HG02610 (cell line): Measurements from ENCODE around the gene HEBP2.

Experiments
- ATAC-seq: cut with Tn5 transposase; IDR thresholded peaks from one replicate; pipeline ENCODE4 v1.9.1; 2021; ENCODE audit warnings: mild to moderate bottlenecking, moderate library complexity; ENCODE audit not compliant: unreplicated experiment

HEBP2 gene

DNA sequence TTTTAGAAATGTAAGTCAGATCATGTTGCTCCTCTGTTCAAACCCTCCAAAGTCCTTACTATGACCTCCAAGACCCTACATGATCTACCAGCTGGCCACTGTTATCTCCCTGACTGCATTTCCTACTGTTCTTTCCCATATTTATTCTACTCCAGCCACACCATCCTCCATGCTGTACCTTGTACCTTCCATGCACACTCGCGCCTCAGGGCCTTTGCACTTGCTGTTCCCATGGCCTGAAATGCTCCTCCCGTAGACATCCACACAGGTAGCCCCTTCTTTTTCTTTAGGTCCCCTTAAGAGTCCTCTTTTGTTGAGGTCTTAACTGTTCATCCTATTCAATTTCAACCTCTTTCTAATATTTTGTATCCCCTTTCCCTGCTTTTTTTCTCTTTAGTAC is 47.0 kb downstream of the HEBP2 start:
- no peak for ATAC-seq

DNA sequence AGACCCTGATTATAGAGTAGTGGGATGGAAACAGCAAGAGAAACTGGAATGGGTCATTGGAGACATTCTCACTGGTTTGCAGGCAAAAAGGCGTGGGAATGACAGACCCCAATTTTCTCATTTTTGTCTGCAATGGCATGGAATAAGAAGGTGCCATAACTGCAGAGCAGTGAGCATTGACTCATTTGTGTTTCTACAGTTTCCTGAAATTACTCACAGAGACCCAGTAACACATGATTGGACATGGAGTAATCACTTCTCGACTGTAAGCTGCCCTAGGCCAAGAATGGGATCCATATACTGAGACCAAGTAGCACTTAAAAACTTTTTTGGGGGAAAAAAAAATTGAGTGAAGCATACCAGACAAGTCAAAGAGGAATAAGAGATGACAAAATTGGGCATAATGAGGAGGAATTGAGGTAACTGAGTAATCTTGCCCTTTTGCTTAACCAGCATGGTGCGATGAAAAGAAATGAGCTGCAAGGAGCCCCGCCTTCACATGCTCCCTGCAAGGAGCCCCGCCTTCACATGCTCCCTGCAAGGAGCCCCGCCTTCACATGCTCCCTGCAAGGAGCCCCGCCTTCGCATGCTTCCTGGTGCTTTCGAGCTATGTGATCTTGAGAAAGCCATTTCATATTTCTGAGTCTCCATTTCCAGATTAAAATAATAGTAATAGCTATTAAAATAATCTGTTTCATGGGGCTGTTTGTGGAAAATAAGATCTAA is 51.1 kb downstream of the HEBP2 start:
- ATAC-seq: peak; percentile 70

DNA sequence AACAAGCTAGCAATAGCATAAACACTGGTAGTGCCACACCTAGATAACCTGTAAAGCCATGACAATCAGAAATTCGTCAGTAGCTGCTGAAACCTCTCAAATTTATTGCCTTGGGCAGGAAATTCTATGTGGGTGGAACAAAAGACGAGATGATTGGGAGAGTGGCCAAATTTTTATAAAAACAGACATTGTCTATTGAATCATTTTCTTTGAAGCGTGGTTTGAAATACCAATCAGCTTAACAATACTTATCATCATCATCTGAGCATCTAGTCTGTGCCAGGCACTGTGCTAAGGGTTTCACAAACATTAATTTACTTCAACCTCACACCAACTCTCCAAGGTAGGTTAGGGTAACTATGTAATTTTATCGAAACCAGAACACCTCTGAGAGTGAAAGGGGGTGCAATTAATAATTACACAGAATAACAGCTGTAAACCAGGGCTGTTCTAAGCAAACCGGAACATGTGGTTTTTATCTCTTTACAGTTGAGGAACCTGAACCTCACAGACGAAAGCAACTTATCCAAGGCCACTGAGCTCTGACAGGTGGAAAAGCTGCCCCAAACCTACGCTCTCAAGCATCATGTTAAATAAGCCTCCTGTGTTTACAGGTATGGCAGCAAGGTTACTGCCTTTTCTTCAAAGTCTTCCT is 51.9 kb downstream of the HEBP2 start:
- peak; percentile 83 for ATAC-seq

DNA sequence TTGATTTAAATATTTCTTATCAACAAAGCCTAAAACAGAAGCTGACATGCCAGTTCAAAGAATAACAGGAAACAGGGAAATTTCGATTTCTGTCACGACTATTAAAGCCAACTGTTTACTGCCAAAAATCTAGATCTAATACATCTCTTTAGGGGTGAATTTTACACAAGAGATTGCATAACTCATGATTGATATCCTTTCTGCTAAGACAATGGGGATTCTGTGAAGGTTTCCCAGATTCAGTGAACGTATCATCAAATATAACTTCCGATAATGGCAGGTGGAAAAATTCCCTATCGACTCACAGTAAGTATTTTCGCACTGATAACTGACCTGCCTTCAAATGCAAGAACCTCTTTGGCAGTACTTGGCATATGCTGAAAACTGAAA is 52.4 kb downstream of the HEBP2 start:
- no peak for ATAC-seq

DNA sequence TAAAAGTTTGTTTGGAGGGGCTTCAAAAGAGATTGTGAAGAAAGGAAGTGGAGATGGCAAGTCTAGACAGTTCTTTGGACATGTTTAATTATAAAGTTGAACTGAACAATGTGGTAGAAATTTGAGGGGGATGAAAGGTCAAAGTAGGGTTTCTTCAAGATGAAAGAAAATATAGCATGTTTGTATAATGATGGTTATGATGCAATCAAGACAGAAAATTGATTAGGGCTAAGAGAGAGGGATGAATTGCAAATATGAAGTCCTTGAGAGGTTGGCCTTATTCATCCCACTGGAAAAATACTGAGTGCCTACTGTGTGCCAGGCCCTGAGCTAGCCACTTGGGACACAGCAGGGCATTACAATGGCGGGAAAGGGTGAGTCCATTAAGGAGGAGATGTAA is 57.6 kb downstream of the HEBP2 start:
- ATAC-seq: no peak

DNA sequence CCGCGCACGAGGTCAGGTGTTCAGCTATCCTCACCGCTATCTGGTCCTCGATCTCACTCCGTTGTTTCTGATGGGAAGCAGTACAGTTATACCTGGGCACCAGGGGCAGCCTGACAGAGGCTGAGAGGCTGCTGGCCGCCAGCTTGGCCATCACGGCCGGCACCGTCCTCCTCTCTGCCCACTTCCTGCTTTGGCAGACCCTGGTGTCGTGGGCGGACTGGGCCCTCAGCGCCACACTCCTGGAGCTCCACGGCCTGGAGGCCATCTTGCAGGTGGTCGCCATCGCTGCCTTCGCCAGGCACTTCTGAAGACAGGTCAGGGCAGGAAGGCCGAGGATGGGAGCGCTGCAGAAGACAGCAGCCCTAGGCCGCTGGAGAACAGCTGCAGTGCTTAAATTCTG is 60.1 kb downstream of the HEBP2 start:
- no peak for ATAC-seq

DNA sequence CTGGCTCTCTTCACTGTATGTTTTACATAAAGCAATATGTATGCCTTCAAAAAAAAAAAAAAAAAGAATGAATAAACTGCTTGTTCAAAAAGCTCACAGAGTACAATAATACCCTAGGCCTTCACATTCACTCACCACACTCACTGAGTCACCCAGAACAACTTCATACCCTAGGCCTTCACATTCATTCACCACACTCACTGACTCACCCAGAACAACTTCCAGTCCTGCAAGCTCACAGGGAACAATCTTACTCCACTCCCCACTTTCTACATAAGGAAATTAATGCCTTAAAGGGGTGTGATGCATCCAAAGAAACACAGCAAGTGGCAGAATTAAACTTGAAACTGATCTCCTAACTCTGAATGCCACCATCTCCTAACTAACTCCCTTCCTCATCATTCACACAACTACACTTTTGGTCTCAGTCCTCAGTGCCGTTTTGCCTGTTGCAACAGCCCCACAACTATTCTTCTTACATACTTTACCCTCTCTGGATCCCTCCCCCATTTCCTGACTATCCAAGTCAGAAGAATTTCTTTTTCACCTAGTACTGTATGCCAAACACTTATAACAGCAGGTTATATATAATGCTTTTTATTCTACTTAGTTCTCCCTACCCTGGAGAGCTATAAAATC is 61.1 kb downstream of the HEBP2 start:
- no peak for ATAC-seq

DNA sequence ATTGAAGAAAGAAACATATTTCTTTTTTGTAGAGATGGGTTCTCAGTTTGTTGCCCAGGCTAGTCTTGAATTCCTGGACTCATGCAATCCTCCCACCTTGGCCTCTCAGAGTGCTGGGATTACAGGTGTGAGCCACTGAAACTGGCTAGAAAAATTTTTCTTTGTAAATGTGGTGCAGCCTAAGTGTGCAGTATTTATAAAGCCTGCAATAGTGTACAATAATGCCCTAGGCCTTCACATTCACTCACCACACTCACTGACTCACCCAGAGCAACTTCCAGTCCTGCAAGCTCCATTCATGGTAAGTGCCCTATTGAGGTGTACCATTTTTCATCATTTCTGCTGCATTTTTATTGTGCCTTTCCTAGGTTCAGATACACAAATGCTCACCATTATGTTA is 63.9 kb downstream of the HEBP2 start:
- no peak for ATAC-seq

DNA sequence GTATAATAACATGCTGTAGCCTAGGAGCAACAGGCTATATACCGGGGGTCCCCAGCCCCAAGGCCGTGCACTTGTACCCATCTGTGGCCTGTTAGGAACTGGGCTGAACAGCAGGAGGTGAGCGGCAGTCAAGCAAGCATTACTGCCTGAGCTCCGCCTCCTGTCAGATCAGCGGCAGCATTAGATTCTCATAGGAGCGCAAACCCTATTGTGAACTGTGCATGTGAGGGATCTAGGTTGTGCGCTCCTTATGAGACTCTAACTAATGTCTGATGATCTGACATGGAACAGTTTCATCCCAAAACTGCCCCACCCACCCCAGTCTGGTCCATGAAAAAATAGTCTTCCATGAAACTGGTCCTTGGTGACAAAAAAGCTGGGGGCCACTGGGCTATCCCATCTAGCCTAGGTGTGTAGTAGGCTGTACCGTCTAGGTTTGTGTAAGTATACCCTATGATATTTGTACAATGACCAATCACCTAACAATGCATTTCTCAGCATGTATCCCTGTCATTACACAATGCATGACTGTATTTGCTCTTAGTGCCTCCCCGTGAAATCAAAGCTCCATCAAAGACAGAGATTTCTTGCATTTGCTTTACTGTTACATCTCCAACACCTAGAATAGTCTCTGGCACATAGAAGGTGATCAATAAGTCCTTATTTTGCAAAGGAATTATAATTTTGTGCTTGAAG is 64.4 kb downstream of the HEBP2 start:
- no peak for ATAC-seq
